ENCODE results near the gene CLMN.
A peak's percentile ranks its signal among the peaks of the same experiment; 100 is the strongest.

Gene CLMN

GRCh38 chr14:95330591-95331370 lies 11.1 kb upstream of the CLMN start:
- H3K36me3 ChIP-seq = no peaks in the 10 kb centered on the region
- H3K27ac ChIP-seq = no peak overlapping the region
- H3K4me1 ChIP-seq = no peaks in the 10 kb centered on the region
- H3K9me3 ChIP-seq = no peaks in the 10 kb centered on the region
- TF ChIP-seq CTCF (IDR thresholded peaks at IDR 0.05) = no peak
- no peaks in the 10 kb centered on the region for H3K27me3 ChIP-seq
- DNase-seq = no peak
- H3K4me3 ChIP-seq = no peak overlapping the region
- intact Hi-C loops (cut with DNase I; ENCODE audit: low total_unique reads) = no loop called here

- intact Hi-C loops (cut with DNase I; ENCODE audit: low total_unique reads) = loop anchor here (10.0 kb wide), 1 partner anchor 175 kb away; the partner anchor contains the start of gene DICER1
- no peak for TF ChIP-seq CTCF (IDR thresholded peaks at IDR 0.05)
- Histone ChIP-seq H3K4me1 (no peaks in the 10 kb centered on the region), H3K27ac (no peak overlapping the region), H3K4me3 (no peak overlapping the region), H3K27me3 (no peaks in the 10 kb centered on the region), H3K36me3 (no peaks in the 10 kb centered on the region), H3K9me3 (no peaks in the 10 kb centered on the region)
- peak in 1 of 2 donors; percentile 54 for DNase-seq
Measured at GRCh38 chr14:95329941-95330340, 10.2 kb upstream of the CLMN start.

DNA sequence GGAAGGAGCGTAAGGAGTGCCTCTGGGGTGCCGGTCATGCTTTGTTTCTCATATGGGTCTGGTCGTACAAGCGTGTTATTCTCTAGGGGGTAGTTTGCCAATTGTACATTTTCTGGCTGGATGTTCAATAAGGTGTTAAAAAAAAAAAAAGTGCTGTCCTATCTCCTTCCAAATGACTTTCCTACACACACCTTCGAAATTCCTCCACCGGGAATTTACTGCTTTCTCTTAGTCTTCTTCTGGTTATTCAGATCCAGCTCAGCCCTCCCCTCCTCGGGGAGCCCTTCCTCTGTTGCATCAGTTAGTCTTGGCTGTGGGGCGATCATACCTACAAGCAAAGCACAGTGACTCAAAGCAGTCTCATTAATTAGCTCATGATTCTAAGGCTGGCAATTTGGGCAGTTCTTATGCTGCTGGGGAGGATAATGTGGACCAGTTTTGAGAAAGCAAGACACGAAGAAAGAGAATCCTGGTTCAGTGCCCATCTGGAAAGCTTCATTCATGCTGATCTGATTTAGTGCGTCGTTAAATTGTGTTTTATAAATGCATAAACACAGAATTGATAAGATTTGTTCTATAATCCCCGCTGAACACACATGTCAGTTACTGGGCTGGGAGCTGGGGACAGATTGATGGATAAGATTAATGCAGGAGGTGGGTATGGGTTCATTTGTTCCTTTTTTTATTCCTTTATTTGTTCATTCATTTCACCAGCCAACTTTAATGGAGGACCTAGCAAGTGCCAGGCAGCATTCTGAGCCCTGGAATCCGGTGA lies 9.2 kb upstream of the CLMN start:
- TF ChIP-seq CTCF (IDR thresholded peaks at IDR 0.05) = no peak
- Histone ChIP-seq H3K9me3 (no peaks in the 10 kb centered on the region), H3K27ac (no peak overlapping the region), H3K4me1 (no peaks in the 10 kb centered on the region), H3K4me3 (no peak overlapping the region), H3K36me3 (no peaks in the 10 kb centered on the region), H3K27me3 (no peaks in the 10 kb centered on the region)
- DNase-seq = peak in 1 of 2 donors; percentile 39
- intact Hi-C loops (cut with DNase I; ENCODE audit: low total_unique reads) = loop anchor here (10.0 kb wide), 1 partner anchor 174 kb away; the partner anchor contains the start of gene DICER1

DNA sequence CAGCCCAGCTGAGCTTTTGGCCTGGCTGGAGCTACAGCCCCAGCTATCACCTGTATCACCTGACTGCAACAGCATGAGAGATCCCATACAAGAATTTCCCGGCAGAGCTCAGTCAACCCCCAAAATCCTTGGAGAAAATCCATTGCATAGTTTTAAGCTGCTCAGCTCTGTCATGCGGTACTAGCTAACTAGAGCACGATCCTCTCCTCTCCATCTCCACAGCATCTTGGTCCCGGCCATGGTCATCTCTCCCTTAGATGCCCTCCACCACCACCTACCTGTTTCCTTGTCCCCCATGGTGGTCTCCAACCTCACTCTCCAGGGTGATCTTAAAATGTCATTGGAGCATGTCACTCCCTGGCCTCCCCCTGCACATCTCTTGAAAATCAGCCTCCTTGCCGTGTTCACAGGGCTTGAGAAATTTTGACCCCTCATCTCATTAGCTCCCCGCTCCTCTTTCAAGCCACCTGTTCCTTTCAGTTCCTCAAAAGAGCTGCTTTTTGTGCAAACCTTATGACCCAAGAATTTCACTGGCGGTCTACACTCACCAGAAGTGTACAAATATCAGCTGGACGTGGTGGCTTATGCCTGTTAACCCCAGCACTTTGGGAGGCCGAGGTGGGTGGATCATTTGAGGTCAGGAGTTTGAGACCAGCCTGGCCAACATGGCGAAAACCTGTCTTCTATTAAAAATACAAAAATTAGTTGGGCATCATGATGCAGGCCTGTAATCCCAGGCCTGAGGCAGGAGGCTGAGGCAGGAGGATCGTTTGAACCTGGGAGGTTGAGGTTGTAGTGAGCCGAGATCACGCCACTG lies 8.1 kb upstream of the CLMN start:
- no peak for TF ChIP-seq CTCF (IDR thresholded peaks at IDR 0.05)
- H3K36me3 ChIP-seq = no peaks in the 10 kb centered on the region
- H3K4me3 ChIP-seq = no peak overlapping the region
- peak in 1 of 2 donors; percentile 23 for DNase-seq
- no peaks in the 10 kb centered on the region for H3K9me3 ChIP-seq
- intact Hi-C loops (cut with DNase I; ENCODE audit: low total_unique reads) = loop anchor here (10.0 kb wide), 1 partner anchor 173 kb away; the partner anchor contains the start of gene DICER1
- H3K27ac ChIP-seq = no peak overlapping the region
- no peaks in the 10 kb centered on the region for H3K4me1 ChIP-seq
- no peaks in the 10 kb centered on the region for H3K27me3 ChIP-seq

- intact Hi-C loops (cut with DNase I; ENCODE audit: low total_unique reads) = loop anchor here (10.0 kb wide), 1 partner anchor 172 kb away; the partner anchor contains the start of gene DICER1
- no peaks in the 10 kb centered on the region for H3K36me3 ChIP-seq
Measured at GRCh38 chr14:95326987-95327386, 7.3 kb upstream of the CLMN start.

More at GRCh38 chr14:95326987-95327386, 7.3 kb upstream of the CLMN start:
- peaks cover 0 to 4% (median 0%) of the 10 kb centered on the region in 4 donors for H3K4me1 ChIP-seq
- TF ChIP-seq CTCF (IDR thresholded peaks at IDR 0.05) = no peak
- DNase-seq = peak in 1 of 2 donors; percentile 1
- no peaks in the 10 kb centered on the region for H3K27me3 ChIP-seq
- no peaks in the 10 kb centered on the region for H3K9me3 ChIP-seq
- no peak overlapping the region for H3K27ac ChIP-seq
- no peak overlapping the region for H3K4me3 ChIP-seq

Measured in tibial artery (tissue), 4 donors.